Measurements from ENCODE around the gene TAS2R41.

DNA sequence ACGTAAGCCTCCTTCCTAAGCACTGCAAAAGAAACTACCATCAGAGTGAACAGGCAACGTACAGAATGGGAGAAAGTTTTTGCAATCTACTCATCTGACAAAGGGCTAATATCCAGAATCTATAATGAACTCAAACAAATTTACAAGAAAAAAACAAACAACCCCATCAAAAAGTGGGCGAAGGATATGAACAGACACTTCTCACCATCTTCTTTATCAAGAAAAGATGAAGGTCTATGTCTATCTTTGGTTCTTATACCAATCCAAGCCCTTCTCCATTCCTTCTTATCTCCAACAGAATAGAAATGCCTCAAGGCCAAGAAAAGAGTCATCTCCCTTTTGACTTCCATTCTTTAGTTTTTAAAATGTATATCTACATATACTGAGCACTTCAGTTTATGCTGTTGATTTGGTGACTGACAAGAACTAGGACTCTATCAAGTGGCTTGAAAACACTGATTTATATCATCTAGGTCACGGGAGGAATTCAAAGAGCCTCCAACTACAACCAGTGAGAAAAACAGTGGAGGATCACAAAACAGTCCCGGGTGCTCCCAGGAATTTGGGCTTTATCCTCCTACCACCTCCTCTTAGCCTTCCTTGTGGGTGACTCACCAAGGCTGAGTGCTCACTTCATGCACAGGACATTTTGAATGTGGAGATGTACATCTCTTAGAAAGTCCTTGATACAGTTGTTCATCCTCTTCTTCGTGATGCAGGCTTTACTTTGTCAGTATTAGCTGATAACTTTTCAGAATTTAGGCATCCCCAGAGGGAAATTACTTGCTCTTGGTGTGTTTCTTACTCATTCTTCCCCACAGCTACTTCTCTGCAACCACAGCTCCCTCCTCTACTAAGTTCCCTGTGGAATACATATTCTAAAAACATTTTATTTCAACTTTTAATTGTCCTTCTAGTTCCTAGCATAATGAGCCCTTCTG, 15.4 kb downstream of the TAS2R41 start:
- TF ChIP-seq, protein P1, sequence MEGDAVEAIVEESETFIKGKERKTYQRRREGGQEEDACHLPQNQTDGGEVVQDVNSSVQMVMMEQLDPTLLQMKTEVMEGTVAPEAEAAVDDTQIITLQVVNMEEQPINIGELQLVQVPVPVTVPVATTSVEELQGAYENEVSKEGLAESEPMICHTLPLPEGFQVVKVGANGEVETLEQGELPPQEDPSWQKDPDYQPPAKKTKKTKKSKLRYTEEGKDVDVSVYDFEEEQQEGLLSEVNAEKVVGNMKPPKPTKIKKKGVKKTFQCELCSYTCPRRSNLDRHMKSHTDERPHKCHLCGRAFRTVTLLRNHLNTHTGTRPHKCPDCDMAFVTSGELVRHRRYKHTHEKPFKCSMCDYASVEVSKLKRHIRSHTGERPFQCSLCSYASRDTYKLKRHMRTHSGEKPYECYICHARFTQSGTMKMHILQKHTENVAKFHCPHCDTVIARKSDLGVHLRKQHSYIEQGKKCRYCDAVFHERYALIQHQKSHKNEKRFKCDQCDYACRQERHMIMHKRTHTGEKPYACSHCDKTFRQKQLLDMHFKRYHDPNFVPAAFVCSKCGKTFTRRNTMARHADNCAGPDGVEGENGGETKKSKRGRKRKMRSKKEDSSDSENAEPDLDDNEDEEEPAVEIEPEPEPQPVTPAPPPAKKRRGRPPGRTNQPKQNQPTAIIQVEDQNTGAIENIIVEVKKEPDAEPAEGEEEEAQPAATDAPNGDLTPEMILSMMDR (optimal IDR thresholded peaks at IDR 0.05 in 1 of 3, IDR thresholded peaks at IDR 0.05 in 1 of 3, conservative IDR thresholded peaks at IDR 0.05 in 1 of 3; ENCODE audit: extremely low read depth in 1 of 3, insufficient read depth in 2 of 3, low read length in 3 of 3): no peak
- no peak for TF ChIP-seq EZH2 (IDR thresholded peaks at IDR 0.05; ENCODE audit: low read length)
